Measurements from ENCODE around the gene BMP7.
A peak's percentile ranks its signal among the peaks of the same experiment; 100 is the strongest.

The BMP7 gene

GRCh38 chr20:57141492-57141891 lies 124.9 kb downstream of the BMP7 start:
- no peak overlapping the region for H2BK12ac ChIP-seq (ENCODE audit: low read length)
- H3K36me3 ChIP-seq (replicated peaks in 1 of 2; ENCODE audit: control insufficient read depth in 2 of 2, insufficient read depth in 2 of 2, low read length in 2 of 2): peaks cover 0 to 1% of the 10 kb centered on the region in 2 donors
- no CpG with 5 or more reads among the region's 1 CpG for WGBS, 2 donors (ENCODE audit: extremely low coverage in 2 of 2, insufficient read length in 2 of 2, insufficient replicate concordance in 1 of 2)
- H4K8ac ChIP-seq (ENCODE audit: low read depth, low read length): no peak overlapping the region
- no peak overlapping the region for H3K4me3 ChIP-seq (ENCODE audit: low read length in 2 of 2)
- H3K14ac ChIP-seq (ENCODE audit: low read length): no peak overlapping the region
- no peak overlapping the region for H3K18ac ChIP-seq (ENCODE audit: low read length)
- H2AFZ ChIP-seq (ENCODE audit: low read length): no peak overlapping the region
- H2BK15ac ChIP-seq (ENCODE audit: low read length): no peak overlapping the region
- H2BK5ac ChIP-seq (ENCODE audit: low read length): no peak overlapping the region
- H3K4me2 ChIP-seq (ENCODE audit: insufficient read depth, low read length, poor library complexity, severe bottlenecking): no peak overlapping the region
- peaks cover 0 to 34% (median 0%) of the 10 kb centered on the region in 3 experiments for H3K27me3 ChIP-seq (ENCODE audit: control insufficient read depth in 3 of 3, insufficient read depth in 3 of 3, low read depth in 1 of 3, low read length in 3 of 3)
- H3K9me3 ChIP-seq (replicated peaks in 1 of 2; ENCODE audit: control insufficient read depth in 2 of 2, insufficient read depth in 1 of 2, low read depth in 1 of 2, low read length in 2 of 2): no peaks in the 10 kb centered on the region
- H3K23ac ChIP-seq (ENCODE audit: low read depth, low read length, poor library complexity): no peak overlapping the region
- H3K27ac ChIP-seq (replicated peaks; ENCODE audit: low read length): no peak overlapping the region
- H2AK5ac ChIP-seq (ENCODE audit: low read depth, low read length): no peak overlapping the region
- no peak overlapping the region for H2BK120ac ChIP-seq (ENCODE audit: low read depth, low read length)
- no peak overlapping the region for H3K4ac ChIP-seq (ENCODE audit: low read length)
- no peaks in the 10 kb centered on the region for H3K4me1 ChIP-seq (ENCODE audit: control insufficient read depth in 2 of 2, insufficient read depth in 1 of 2, low read depth in 1 of 2, low read length in 2 of 2)
- no peak overlapping the region for H4K91ac ChIP-seq (ENCODE audit: low read depth, low read length, poor library complexity)
- no peak for DNase-seq (ENCODE audit: low spot score)
- H3K9ac ChIP-seq (ENCODE audit: low read depth, low read length, poor library complexity): no peak overlapping the region
- H3K79me1 ChIP-seq (ENCODE audit: low read depth, low read length): no peaks in the 10 kb centered on the region

- no peaks in the 10 kb centered on the region for H3K4me1 ChIP-seq (ENCODE audit: control insufficient read depth in 2 of 2, insufficient read depth in 1 of 2, low read depth in 1 of 2, low read length in 2 of 2)
- no CpG with 5 or more reads among the region's 7 CpGs for WGBS, 2 donors (ENCODE audit: extremely low coverage in 2 of 2, insufficient read length in 2 of 2, insufficient replicate concordance in 1 of 2)
- H3K23ac ChIP-seq (ENCODE audit: low read depth, low read length, poor library complexity): no peak overlapping the region
- H3K14ac ChIP-seq (ENCODE audit: low read length): no peak overlapping the region
- no peaks in the 10 kb centered on the region for H3K79me1 ChIP-seq (ENCODE audit: low read depth, low read length)
- H3K9me3 ChIP-seq (replicated peaks in 1 of 2; ENCODE audit: control insufficient read depth in 2 of 2, insufficient read depth in 1 of 2, low read depth in 1 of 2, low read length in 2 of 2): no peaks in the 10 kb centered on the region
- DNase-seq (ENCODE audit: low spot score): no peak
- no peak overlapping the region for H2AK5ac ChIP-seq (ENCODE audit: low read depth, low read length)
- H3K27ac ChIP-seq (replicated peaks; ENCODE audit: low read length): no peak overlapping the region
- peaks cover 0 to 1% of the 10 kb centered on the region in 2 donors for H3K36me3 ChIP-seq (replicated peaks in 1 of 2; ENCODE audit: control insufficient read depth in 2 of 2, insufficient read depth in 2 of 2, low read length in 2 of 2)
- no peak overlapping the region for H2BK5ac ChIP-seq (ENCODE audit: low read length)
- no peak overlapping the region for H2AFZ ChIP-seq (ENCODE audit: low read length)
- no peak overlapping the region for H4K8ac ChIP-seq (ENCODE audit: low read depth, low read length)
- no peak overlapping the region for H2BK12ac ChIP-seq (ENCODE audit: low read length)
- no peak overlapping the region for H3K4me3 ChIP-seq (ENCODE audit: low read length in 2 of 2)
- no peak overlapping the region for H2BK120ac ChIP-seq (ENCODE audit: low read depth, low read length)
- no peak overlapping the region for H3K4me2 ChIP-seq (ENCODE audit: insufficient read depth, low read length, poor library complexity, severe bottlenecking)
- no peak overlapping the region for H2BK15ac ChIP-seq (ENCODE audit: low read length)
- peak overlapping the region; percentile 22 for H3K18ac ChIP-seq (ENCODE audit: low read length)
- no peak overlapping the region for H4K91ac ChIP-seq (ENCODE audit: low read depth, low read length, poor library complexity)
- H3K9ac ChIP-seq (ENCODE audit: low read depth, low read length, poor library complexity): no peak overlapping the region
- peaks cover 0 to 33% (median 0%) of the 10 kb centered on the region in 3 experiments for H3K27me3 ChIP-seq (ENCODE audit: control insufficient read depth in 3 of 3, insufficient read depth in 3 of 3, low read depth in 1 of 3, low read length in 3 of 3)
- no peak overlapping the region for H3K4ac ChIP-seq (ENCODE audit: low read length)
These were observed 126.0 kb downstream of the BMP7 start for GRCh38 chr20:57140416-57140965.

GRCh38 chr20:57139342-57140093 lies 126.9 kb downstream of the BMP7 start:
- no peaks in the 10 kb centered on the region for H3K36me3 ChIP-seq (replicated peaks in 1 of 2; ENCODE audit: control insufficient read depth in 2 of 2, insufficient read depth in 2 of 2, low read length in 2 of 2)
- no CpG with 5 or more reads among the region's 8 CpGs for WGBS, 2 donors (ENCODE audit: extremely low coverage in 2 of 2, insufficient read length in 2 of 2, insufficient replicate concordance in 1 of 2)
- H2BK12ac ChIP-seq (ENCODE audit: low read length): no peak overlapping the region
- H3K27me3 ChIP-seq (ENCODE audit: control insufficient read depth in 3 of 3, insufficient read depth in 3 of 3, low read depth in 1 of 3, low read length in 3 of 3): peaks cover 0 to 31% (median 3%) of the 10 kb centered on the region in 3 experiments
- H3K4me1 ChIP-seq (ENCODE audit: control insufficient read depth in 2 of 2, insufficient read depth in 1 of 2, low read depth in 1 of 2, low read length in 2 of 2): no peaks in the 10 kb centered on the region
- no peak overlapping the region for H2BK15ac ChIP-seq (ENCODE audit: low read length)
- H2BK120ac ChIP-seq (ENCODE audit: low read depth, low read length): no peak overlapping the region
- H3K4me2 ChIP-seq (ENCODE audit: insufficient read depth, low read length, poor library complexity, severe bottlenecking): no peak overlapping the region
- H3K14ac ChIP-seq (ENCODE audit: low read length): no peak overlapping the region
- H4K91ac ChIP-seq (ENCODE audit: low read depth, low read length, poor library complexity): no peak overlapping the region
- H3K4me3 ChIP-seq (ENCODE audit: low read length in 2 of 2): no peak overlapping the region
- no peak overlapping the region for H2AK5ac ChIP-seq (ENCODE audit: low read depth, low read length)
- H3K9me3 ChIP-seq (replicated peaks in 1 of 2; ENCODE audit: control insufficient read depth in 2 of 2, insufficient read depth in 1 of 2, low read depth in 1 of 2, low read length in 2 of 2): no peaks in the 10 kb centered on the region
- H2BK5ac ChIP-seq (ENCODE audit: low read length): no peak overlapping the region
- H4K8ac ChIP-seq (ENCODE audit: low read depth, low read length): no peak overlapping the region
- H3K4ac ChIP-seq (ENCODE audit: low read length): no peak overlapping the region
- no peak overlapping the region for H3K18ac ChIP-seq (ENCODE audit: low read length)
- H3K9ac ChIP-seq (ENCODE audit: low read depth, low read length, poor library complexity): no peak overlapping the region
- H3K23ac ChIP-seq (ENCODE audit: low read depth, low read length, poor library complexity): no peak overlapping the region
- H3K27ac ChIP-seq (replicated peaks; ENCODE audit: low read length): no peak overlapping the region
- no peak overlapping the region for H2AFZ ChIP-seq (ENCODE audit: low read length)
- no peak for DNase-seq (ENCODE audit: low spot score)
- no peaks in the 10 kb centered on the region for H3K79me1 ChIP-seq (ENCODE audit: low read depth, low read length)

- H2BK5ac ChIP-seq (ENCODE audit: low read length): no peak overlapping the region
- H3K27me3 ChIP-seq (ENCODE audit: control insufficient read depth in 3 of 3, insufficient read depth in 3 of 3, low read depth in 1 of 3, low read length in 3 of 3): peaks cover 0 to 25% (median 3%) of the 10 kb centered on the region in 3 experiments
- peak overlapping the region; percentile 36 for H2BK12ac ChIP-seq (ENCODE audit: low read length)
- no peak overlapping the region for H3K4me3 ChIP-seq (ENCODE audit: low read length in 2 of 2)
- H2BK120ac ChIP-seq (ENCODE audit: low read depth, low read length): no peak overlapping the region
- no peak for DNase-seq (ENCODE audit: low spot score)
- H3K14ac ChIP-seq (ENCODE audit: low read length): no peak overlapping the region
- H3K79me1 ChIP-seq (ENCODE audit: low read depth, low read length): no peaks in the 10 kb centered on the region
- H3K9me3 ChIP-seq (replicated peaks in 1 of 2; ENCODE audit: control insufficient read depth in 2 of 2, insufficient read depth in 1 of 2, low read depth in 1 of 2, low read length in 2 of 2): no peaks in the 10 kb centered on the region
- H3K18ac ChIP-seq (ENCODE audit: low read length): no peak overlapping the region
- WGBS, 2 donors (ENCODE audit: extremely low coverage in 2 of 2, insufficient read length in 2 of 2, insufficient replicate concordance in 1 of 2): no CpG with 5 or more reads among the region's 17 CpGs
- no peaks in the 10 kb centered on the region for H3K36me3 ChIP-seq (replicated peaks in 1 of 2; ENCODE audit: control insufficient read depth in 2 of 2, insufficient read depth in 2 of 2, low read length in 2 of 2)
- H3K23ac ChIP-seq (ENCODE audit: low read depth, low read length, poor library complexity): no peak overlapping the region
- no peak overlapping the region for H3K9ac ChIP-seq (ENCODE audit: low read depth, low read length, poor library complexity)
- H2BK15ac ChIP-seq (ENCODE audit: low read length): no peak overlapping the region
- H2AK5ac ChIP-seq (ENCODE audit: low read depth, low read length): no peak overlapping the region
- no peak overlapping the region for H3K27ac ChIP-seq (replicated peaks; ENCODE audit: low read length)
- no peak overlapping the region for H3K4ac ChIP-seq (ENCODE audit: low read length)
- no peaks in the 10 kb centered on the region for H3K4me1 ChIP-seq (ENCODE audit: control insufficient read depth in 2 of 2, insufficient read depth in 1 of 2, low read depth in 1 of 2, low read length in 2 of 2)
- H2AFZ ChIP-seq (ENCODE audit: low read length): no peak overlapping the region
- no peak overlapping the region for H3K4me2 ChIP-seq (ENCODE audit: insufficient read depth, low read length, poor library complexity, severe bottlenecking)
- H4K8ac ChIP-seq (ENCODE audit: low read depth, low read length): no peak overlapping the region
- no peak overlapping the region for H4K91ac ChIP-seq (ENCODE audit: low read depth, low read length, poor library complexity)
These were observed 128.0 kb downstream of the BMP7 start for GRCh38 chr20:57138198-57138995.

Data from neuronal stem cell (in vitro differentiated cells).